NCI-H226 (cell line): ENCODE data around the gene C1orf53.
"Not testable (repeated sequence)": the region's sequence is repeated elsewhere in the genome, so short reads cannot be mapped to it uniquely, and the experiment has no call there.

Source experiments
- DNase-seq: peaks from one replicate; pipeline ENCODE4 v3.0.0-alpha.2; 2015

C1orf53 gene

GRCh38 chr1:197902454-197903195 is at the start of gene C1orf53:
Gene C1orf53, plus strand, starts transcription at chr1:197902630. Its CDS starts 20 bp downstream, at chr1:197902650.
- DNase-seq = peak; percentile 82

DNA sequence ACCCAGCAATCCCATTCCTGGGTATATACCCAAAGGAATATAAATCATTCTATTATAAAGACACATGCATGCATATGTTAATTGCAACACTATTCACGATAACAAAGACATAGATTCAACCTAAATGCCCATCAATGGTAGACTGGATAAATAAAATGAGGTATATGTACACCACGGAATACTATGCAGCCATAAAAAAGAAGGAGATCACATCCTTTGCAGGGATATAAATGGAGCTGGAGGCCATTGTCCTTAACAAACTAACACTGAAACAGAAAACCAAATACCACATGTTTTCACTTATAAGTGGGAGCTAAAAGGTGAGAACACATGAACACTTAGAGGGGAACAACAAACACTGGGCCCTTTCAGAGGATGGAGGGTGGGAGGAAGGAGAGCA is 46.7 kb upstream of the C1orf53 start:
- not testable (repeated sequence) for DNase-seq

DNA sequence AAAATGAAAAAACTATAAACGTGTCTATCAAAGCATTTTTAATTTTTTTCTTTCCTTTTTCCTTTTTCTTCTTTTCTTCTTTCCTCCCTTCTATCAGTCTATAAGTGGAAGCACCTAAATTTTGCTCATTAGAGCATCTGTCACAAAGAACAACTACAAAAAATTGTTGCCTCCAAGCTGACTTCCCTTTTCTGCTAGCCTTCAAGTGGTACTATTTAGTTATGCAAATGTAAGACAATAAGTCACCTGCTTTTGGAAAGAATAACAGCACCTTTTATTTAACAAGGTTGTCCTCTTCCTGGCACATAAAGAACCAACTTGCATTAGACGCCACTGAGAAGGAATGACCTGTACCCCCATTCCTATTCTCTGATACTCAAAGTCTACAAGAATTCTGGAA is 45.0 kb upstream of the C1orf53 start:
- DNase-seq = no peak

GRCh38 chr1:197859024-197859423 is 43.4 kb upstream of the C1orf53 start:
- DNase-seq = peak; percentile 16

- DNase-seq = no peak
Measured at GRCh38 chr1:197862221-197862620, 40.2 kb upstream of the C1orf53 start.

GRCh38 chr1:197862671-197863070 is 39.8 kb upstream of the C1orf53 start:
- peak; percentile 10 for DNase-seq

GRCh38 chr1:197865809-197866208 is 36.6 kb upstream of the C1orf53 start:
- DNase-seq = no peak

DNA sequence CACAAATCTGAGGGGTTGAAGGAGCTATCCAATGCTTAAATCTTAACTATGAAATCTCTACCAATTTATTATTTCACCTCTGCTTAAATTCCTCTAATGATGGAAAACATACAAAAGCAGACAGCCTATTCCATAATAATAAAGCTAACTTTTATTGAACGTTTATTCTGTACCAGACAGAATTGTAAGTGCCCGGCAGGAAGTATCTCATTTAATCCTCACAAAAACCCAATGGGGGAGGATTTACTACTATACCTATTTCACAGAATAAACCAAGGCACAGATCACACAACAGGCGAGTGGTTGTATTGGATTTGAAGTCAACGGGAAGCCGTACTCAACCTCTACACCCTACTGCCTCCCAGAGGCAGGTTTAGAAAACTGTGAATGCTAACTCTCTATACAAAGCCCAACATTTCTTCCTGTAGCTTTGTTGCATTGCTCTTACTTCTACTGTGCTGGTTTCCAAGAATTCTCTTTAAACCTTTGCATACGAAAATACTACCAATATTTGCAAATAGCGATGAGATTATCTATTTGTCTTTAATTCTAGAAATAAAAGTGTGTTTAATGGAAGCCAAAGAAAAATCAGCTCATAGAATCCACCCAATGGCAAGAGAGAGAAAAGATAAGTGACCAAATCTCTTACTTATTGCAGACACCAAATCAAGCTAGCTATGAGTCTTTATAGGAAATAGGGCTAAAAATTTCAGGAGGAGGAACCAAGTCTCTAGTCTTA is 33.5 kb upstream of the C1orf53 start:
- DNase-seq = peak; percentile 33

GRCh38 chr1:197869490-197870077 is 32.8 kb upstream of the C1orf53 start:
- DNase-seq = no peak

GRCh38 chr1:197876894-197877293 is 25.5 kb upstream of the C1orf53 start:
- no peak for DNase-seq

DNA sequence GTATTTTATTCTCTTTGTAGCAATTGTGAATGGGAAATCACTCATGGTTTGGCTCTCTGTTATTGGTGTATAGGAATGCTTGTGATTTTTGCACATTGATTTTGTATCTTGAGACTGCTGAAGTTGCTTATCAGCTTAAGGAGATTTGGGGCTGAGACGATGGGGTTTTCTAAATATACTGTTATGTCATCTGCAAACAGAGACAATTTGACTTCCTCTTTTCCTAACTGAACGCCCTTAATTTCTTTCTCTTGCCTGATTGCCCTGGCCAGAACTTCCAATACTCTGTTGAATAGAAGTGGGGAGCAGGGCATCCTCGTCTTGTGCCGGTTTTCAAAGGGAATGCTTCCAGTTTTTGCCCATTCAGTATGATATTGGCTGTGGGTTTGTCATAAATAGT is 22.0 kb upstream of the C1orf53 start:
- DNase-seq = not testable (repeated sequence)

DNA sequence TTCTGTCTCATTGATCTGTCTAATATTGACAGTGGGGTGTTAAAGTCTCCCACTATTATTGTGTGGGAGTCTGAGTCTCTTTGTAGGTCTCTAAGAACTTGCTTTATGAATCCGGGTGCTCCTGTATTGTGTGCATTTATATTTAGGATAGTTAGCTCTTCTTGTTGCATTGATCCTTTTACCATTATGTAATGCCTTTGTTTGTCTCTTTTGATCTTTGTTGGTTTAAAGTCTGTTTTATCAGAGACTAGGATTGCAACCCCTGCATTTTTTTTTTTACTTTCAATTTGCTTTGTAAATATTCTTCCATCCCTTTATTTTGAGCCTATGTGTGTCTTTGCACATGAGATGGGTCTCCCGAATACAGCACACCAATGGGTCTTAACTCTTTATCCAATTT is 20.2 kb upstream of the C1orf53 start:
- not testable (repeated sequence) for DNase-seq

DNA sequence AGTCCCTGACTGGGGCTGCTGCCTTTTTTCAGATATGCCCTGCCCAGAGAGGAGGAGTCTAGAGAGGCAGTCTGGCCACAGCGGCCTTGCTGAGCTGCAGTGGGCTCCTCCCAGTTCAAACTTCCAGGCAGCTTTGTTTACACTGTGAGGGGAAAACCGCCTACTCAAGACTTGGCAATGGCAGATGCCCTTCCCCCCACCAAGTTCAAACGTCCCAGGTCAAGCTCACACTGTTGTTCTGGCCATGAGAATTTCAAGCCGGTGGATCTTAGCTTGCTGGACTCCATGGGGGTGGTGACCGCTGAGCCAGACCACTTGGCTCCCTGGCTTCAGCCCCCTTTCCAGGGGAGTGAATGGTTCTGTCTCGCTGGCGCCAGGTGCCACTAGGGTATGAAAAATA is 18.3 kb upstream of the C1orf53 start:
- DNase-seq = no peak

DNA sequence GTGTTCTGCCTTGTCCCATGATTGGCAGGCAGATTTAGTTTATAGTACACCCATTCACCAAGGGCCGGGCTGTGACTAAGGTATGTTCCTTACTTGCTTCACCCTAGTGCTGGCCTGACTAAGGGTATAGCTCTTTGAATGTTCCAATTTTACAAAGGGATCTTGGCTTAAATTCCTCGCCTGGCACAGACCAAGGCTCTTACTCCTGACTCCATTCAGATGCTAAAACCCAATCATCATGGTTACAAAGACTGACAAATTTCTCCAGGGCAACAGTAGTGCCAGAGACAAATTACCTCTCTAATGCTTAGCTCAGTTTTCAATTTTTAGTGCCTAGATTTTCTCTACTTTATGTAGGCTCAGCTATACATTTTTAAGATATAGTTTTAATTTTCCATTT is 11.5 kb upstream of the C1orf53 start:
- DNase-seq = no peak

GRCh38 chr1:197892684-197893083 is 9.7 kb upstream of the C1orf53 start:
- DNase-seq = no peak

GRCh38 chr1:197896301-197896700 is 6.1 kb upstream of the C1orf53 start:
- no peak for DNase-seq

- DNase-seq = no peak
Measured at GRCh38 chr1:197899037-197899436, 3.4 kb upstream of the C1orf53 start.

DNA sequence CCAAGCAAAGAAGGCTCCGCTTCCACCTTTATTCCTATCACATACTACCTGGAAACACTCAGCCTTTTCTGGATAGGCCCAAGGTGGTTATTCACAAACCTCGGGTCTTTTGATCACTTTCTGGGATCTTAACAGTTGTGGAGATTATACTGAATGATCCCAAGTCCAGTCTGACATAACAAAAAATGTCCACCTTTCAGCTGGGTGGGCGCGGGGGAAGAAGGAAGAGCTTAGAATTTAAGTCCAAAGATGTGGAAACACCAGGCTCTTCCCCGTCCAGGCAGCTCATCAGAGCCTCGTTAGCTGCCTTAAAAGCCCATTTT is 338 bp upstream of the C1orf53 start:
- DNase-seq = no peak

DNA sequence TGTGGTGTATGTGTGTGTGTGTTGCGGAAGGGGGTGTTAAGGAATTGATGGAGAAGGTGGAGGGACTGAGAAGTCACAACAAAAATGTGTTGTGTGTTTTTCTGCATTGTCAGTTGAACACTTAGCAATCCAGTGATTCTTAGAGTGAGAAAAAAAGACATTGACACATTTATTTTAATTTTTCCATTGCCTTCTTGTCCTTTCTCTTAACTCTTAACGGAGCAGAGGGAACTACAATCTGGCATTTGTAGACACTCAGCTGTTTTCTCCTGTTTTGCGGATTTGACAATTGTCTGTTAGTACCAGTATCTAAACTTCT is 725 bp downstream of the C1orf53 start:
- DNase-seq = no peak

DNA sequence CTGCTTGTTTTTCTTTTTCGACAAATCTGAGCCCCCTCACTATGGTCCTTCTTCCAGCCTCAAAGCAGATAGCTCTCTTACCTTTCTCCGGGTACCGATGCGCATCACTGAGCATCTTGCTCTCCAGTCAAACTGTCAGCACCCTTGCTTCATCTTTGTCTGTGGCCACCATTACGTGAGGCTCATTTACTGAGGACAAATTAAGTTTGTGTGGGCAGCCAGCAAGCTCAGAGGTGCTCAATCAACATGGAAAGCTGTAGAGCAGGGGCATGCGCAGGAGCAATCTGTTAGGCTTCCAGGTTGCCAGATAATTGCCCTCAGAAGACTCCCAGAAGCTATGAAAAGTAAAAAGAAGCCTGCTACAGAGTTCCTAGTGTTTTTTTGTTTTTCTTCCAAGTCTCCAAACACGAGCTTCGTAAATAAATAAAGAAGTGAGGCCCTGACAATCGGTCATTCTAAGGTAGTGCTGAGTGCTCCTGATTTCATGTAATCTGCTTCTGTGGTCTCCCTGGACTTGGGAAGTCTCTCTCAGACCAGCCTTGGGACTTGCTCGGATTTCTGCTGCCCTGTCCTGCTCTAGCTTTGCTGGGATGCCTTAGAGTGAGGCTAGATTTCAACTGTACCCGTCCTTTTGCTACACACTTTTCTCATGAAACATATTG is 1.8 kb downstream of the C1orf53 start:
- no peak for DNase-seq

DNA sequence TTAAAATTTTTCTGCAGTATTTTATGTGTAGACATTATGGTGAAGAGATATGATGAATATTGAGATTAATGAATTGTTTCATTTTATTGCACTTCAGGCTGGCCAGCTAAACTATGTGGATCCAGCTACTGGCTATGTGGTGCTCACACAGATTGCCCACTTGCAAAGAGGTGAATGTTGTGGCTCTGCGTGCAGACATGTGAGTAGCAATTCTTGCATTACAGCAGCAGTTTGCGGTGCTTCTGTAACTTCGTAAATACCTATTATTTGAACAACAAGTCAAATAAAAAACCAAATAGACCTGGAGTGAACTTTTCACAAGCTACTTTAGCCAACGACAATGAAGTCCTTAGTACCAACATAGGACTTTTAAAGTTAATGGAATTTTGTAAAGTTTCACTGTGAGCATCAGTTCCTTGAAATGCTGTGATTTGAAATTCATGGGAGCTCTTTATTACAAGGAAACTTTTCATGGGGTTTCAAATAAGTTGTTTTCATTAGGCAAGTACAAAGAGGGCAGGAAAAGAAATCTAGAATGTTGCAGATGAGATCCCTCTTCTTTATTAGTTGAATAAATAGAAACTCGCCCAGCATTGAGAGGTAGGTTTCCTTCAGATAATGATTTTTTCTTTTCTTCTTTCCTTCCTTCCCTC is 3.4 kb downstream of the C1orf53 start:
- DNase-seq = no peak

DNA sequence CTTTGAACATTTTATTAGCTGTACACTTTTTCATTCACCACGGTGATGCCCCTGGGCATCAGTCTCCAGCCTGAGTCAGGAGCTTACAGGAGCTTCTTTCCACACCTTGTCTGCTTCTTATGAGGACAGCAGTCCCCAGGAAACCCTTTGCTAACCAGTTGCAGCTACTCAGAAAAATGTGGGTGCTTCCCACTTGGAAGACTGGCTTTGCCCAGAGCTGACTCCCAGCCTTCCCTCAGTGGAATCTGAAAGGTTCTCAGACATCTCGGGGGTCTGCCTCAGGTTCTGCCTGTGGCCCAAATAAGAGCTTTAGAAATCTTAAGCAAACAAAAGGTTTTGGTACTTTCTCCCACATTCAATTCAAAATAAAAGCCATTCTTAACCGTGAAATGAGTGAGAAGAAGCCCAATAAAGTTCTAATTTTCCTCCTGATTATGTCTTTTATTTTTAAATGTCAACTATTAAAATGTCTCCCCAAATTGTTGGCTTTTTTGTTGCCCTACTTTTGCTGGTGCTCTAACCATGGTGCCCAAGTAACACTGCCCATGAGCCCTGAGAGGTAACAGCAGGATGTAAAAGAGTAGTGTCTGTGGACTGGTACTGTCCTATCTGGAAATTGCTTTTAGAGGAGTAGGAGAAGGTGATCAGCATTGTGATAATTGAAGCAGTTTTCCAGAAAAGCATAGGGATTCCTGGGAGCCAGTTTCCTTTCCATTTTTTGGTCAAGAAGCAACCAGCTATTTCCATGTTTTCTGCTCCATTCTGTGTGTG is 5.6 kb downstream of the C1orf53 start:
- DNase-seq = no peak
